HG02938 (cell line): ENCODE results near the gene PPIA.

Experiments used
- ATAC-seq: cut with Tn5 transposase; IDR thresholded peaks from one replicate; pipeline ENCODE4 v1.9.1; 2021; ENCODE audit warnings: mild to moderate bottlenecking, moderate library complexity; ENCODE audit not compliant: unreplicated experiment

The PPIA gene

GRCh38 chr7:44796504-44797328, at the start of gene PPIA:
Gene PPIA, plus strand, starts transcription at chr7:44796681. Its CDS starts 44 bp downstream, at chr7:44796725.
- ATAC-seq, result peak; percentile 84

DNA sequence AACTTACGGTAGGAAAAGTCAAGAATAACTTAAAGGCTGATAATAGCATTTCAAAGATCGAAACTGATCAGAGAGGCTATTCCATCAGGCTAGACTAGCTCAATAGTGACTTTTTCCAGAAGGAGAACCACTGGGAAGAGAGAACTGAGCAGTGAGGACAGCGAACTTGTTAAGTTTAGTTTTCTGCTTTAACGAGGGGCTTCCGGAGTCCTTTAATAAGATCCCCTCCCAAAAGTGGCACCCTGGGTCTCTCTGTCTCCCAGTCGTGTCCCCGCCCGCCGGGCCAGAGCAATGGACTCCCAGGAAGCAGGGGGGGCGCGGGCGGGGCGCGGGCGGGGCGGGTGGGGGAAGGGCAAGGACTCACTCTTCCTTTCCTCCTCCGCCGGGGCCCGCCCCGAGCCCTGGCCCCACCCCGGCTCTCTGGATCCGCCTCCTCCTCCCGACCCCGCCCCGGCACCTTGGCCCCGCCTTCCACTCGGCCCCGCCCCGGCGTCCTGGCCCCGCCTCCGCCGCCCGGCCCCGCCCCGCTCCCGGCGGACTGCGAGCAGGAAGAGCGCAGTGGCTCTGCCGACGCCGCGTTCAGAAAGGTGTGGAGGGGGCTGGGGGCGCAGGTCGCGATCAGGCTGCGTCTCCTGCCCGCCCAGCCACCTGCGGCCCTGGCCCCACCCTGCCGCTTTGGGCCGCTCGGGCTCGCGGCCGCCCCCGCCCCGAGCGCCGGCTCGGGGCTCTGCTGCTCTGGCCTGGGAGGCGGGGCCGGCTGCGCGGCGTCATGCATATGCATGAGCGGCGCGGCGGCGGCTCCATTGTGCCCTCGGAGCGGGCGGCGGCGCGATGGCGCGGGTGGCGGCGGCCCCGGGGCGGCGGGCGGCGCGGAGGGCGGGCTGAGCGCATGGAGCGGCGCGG, 48.2 kb upstream of the PPIA start, which contains the start of gene ZMIZ2:
ZMIZ2 (plus strand) TSS at position 803 of the 903 bp plus-strand sequence. CDS start 7,403 bp downstream, outside the sequence.
- peak; percentile 57 for ATAC-seq

GRCh38 chr7:44748948-44749731, 47.3 kb upstream of the PPIA start:
- peak; percentile 11 for ATAC-seq

DNA sequence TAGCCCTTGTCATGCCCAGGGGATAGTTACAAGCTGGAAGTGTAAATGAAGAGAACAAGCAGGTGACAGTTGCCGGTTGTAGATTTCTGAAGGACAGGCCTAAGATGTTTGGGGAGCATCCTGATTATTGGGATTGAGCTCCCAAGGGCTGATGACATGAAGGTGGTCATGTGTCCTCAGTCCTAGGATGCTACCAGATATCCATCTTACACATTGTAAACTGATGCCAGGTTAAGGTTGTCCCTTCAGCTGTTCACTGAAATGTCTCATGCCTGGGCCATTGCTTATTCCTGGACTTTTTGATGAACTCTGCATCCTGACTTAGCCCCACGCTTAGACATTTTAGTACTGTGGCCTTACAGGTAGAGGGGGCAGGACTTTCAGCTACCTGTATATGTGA, 46.5 kb upstream of the PPIA start:
- no peak for ATAC-seq

- ATAC-seq, result no peak
Measured at GRCh38 chr7:44750424-44750823, 46.1 kb upstream of the PPIA start.

DNA sequence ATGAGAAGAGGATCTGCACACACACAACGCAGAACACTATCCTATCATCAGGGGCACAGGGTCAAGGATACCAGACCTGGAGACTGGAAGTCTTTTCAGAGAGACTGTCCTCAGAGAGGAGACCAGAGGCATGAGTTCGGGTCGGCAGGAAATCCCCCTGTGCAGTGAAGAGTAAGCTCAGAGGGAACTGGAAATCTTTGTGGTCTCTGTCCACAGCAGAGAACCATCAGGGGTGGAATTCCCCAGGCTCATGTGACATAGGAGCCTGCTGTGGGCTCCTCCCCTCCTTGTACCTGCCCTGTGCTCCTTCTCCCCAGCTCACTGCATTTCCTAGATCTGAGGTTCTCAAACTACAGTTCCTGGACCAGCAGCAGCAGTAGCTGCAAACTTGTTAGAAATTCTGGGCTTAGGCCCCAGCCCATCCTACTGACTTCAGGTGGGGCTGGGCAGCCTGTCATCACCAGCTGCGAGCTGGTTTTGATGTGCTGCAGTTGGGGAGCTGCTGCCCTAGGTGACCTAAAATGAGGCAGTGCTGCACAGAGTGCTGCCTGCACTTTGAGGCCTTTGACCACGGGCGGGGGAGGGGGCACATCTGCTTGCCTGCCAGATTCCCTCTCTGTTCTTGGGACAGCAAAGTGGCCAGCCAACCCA, 45.4 kb upstream of the PPIA start:
- ATAC-seq, result peak; percentile 53

- ATAC-seq, result no peak
Measured at GRCh38 chr7:44752822-44753221, 43.7 kb upstream of the PPIA start.

- ATAC-seq, result no peak
Measured at GRCh38 chr7:44754802-44755697, 41.4 kb upstream of the PPIA start.

GRCh38 chr7:44755698-44756627, 40.5 kb upstream of the PPIA start:
- no peak for ATAC-seq

DNA sequence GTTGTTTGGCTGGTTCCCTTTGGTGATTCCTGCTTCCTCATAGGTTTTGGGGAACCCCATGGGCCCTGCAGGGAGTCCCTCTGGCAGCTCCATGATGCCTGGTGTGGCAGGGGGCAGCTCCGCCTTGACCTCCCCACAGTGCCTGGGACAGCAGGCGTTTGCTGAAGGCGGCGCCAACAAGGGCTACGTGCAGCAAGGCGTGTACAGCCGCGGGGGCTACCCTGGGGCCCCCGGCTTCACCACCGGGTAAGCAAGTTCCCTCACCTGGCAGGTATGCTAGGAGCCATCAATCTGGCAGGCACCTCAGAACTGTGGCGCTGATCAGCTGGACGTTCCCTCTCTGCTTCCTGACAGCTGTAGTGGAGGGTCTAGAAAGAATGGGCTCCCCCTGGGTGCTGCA, 39.6 kb upstream of the PPIA start:
- no peak for ATAC-seq

DNA sequence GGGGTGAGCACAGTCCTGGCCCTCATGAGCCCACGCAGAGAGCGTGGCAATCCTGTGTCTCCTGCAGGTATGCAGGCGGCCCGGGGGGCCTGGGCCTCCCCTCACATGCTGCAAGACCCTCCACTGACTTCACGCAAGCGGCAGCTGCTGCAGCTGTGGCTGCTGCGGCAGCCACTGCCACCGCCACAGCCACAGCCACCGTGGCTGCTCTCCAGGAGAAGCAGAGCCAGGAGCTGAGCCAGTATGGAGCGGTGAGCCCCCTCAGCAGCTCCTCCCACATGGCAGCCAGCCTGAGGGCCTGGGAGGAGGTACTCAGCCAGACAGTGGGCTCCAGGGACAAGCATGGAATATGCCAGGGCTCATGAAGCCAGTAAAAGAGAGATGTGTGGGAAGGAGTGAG, 39.2 kb upstream of the PPIA start:
- ATAC-seq, result no peak

DNA sequence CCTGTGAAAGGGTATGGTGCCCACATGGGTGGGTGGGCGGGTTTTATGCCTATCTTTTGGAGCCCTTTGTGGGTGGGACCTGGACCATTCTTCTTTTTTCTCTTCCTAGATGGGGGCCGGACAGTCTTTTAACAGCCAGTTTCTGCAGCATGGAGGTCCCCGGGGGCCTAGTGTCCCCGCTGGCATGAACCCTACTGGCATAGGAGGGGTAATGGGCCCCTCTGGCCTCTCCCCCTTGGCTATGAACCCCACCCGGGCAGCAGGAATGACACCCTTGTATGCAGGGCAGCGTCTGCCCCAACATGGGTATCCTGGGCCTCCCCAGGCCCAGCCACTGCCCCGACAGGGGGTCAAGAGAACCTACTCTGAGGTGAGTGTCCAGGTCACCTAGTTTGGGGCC, 38.7 kb upstream of the PPIA start:
- no peak for ATAC-seq

GRCh38 chr7:44759246-44759645, 37.2 kb upstream of the PPIA start:
- ATAC-seq, result no peak

GRCh38 chr7:44760034-44760580, 36.4 kb upstream of the PPIA start:
- ATAC-seq, result no peak

DNA sequence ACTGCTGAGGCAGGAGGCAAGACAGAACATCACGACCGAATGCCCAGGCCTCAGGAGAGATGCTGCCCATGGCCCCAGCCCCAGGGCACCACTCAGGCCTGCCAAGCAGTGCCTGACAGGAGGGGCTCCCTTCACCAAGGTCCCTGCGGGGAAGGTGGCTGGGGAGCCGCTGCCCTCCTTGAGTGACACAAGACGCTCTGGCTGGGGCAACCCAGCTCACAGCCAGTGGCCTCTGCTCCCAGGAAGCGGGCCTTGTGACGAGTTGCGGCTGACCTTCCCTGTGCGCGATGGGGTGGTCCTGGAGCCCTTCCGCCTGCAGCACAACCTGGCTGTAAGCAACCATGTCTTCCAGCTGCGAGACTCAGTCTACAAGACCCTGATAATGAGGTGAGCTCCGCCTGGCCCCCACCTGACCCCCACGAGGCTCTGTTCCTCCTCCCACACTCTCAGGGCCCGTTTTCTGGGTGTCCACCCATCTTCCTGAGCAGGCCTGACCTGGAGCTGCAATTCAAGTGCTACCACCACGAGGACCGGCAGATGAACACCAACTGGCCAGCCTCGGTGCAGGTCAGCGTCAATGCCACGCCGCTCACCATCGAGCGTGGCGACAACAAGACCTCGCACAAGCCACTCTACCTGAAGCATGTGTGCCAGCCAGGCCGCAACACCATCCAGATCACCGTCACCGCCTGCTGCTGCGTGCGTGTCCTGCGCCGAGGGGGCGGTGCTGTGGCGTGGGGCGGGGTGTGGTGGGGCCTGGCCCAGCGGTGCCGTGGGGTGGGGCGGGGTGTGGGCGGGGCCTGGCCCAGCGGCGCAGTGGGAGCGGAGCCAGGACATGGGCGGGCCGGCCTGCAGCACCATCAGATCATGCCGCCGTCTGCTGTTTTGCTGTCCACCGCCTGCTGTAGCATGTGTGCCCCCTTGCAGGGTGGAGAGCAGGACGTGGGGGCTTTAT, 35.0 kb upstream of the PPIA start:
- no peak for ATAC-seq

DNA sequence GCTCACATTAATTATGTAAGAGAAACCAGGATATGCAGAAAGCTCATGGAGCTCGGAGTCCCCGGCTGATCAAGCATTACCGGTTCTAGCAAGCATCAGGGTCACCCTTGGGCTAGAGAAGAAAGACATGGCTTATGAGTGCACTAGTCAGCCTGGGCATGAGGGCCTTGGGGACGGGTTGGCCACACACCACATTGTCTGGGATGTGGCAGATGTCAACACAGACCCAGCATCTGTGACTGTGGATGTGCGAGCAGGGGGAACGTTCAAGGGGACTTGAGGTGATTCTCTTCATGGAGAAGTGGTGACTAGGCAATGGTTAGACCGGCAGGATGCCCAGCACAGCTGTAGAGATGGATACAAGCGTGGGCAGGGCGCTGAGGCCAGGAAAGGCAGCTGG, 34.2 kb upstream of the PPIA start:
- ATAC-seq, result no peak
